Stimulated activated CD8-positive, alpha-beta memory T cell treated with anti-CD3 and anti-CD28 coated beads, Interleukin-4, amount 100 ng/mL, for 48 hours (primary cell): ENCODE measurements around the gene NCOA4.
A peak's percentile ranks its signal among the peaks of the same experiment; 100 is the strongest.
"Not testable (repeated sequence)": the region's sequence is repeated elsewhere in the genome, so short reads cannot be mapped to it uniquely, and the experiment has no call there.

Experiments
- DNase-seq: peaks from one replicate; pipeline ENCODE4 v3.0.0-alpha.2; 2020

Gene NCOA4

GRCh38 chr10:46052057-46052790 is 21.8 kb upstream of the NCOA4 start:
- no peak for DNase-seq

- no peak for DNase-seq
These were observed 20.7 kb upstream of the NCOA4 start for GRCh38 chr10:46050941-46051623.

- DNase-seq: not testable (repeated sequence)
These were observed 19.0 kb upstream of the NCOA4 start for GRCh38 chr10:46049497-46049831.

- no peak for DNase-seq
These were observed 17.7 kb upstream of the NCOA4 start for GRCh38 chr10:46048152-46048551.

GRCh38 chr10:46046261-46046660 is 15.8 kb upstream of the NCOA4 start, which contains the start of gene MSMB:
TSS of gene MSMB (minus strand) at chr10:46046269. CDS start at chr10:46046237, 32 bp downstream.
- DNase-seq: no peak

- DNase-seq: no peak
These were observed 12.1 kb upstream of the NCOA4 start for GRCh38 chr10:46042527-46042926.

GRCh38 chr10:46040004-46040403 is 9.6 kb upstream of the NCOA4 start:
- no peak for DNase-seq

GRCh38 chr10:46037107-46037825 is 6.8 kb upstream of the NCOA4 start:
- DNase-seq: no peak

- DNase-seq: no peak
These were observed 5.8 kb upstream of the NCOA4 start for GRCh38 chr10:46035923-46036849.

- DNase-seq: no peak
These were observed 3.2 kb upstream of the NCOA4 start for GRCh38 chr10:46033602-46034011.

GRCh38 chr10:46031648-46032532 is 1.5 kb upstream of the NCOA4 start:
- no peak for DNase-seq

GRCh38 chr10:46029461-46030030 is 877 bp downstream of the NCOA4 start:
- no peak for DNase-seq

- no peak for DNase-seq
These were observed 1.6 kb downstream of the NCOA4 start for GRCh38 chr10:46028584-46029460.

GRCh38 chr10:46026106-46026505 is 4.3 kb downstream of the NCOA4 start:
- no peak for DNase-seq

- DNase-seq: no peak
These were observed 5.0 kb downstream of the NCOA4 start for GRCh38 chr10:46025406-46025805.

- no peak for DNase-seq
These were observed 5.5 kb downstream of the NCOA4 start for GRCh38 chr10:46024948-46025347.

- peak; percentile 90 for DNase-seq
These were observed 7.3 kb downstream of the NCOA4 start for GRCh38 chr10:46022978-46023702.

- DNase-seq: no peak
These were observed 10.1 kb downstream of the NCOA4 start for GRCh38 chr10:46020344-46020657.

GRCh38 chr10:46019569-46020343 is 10.7 kb downstream of the NCOA4 start:
- DNase-seq: no peak
